Neural crest cell (in vitro differentiated cells): Measurements from ENCODE around the gene SNTN. TPM values are rescaled to one million over a fixed set of nuclear protein-coding genes. Genes with fewer than 3 reads are reported as not detected.
"Not testable (repeated sequence)": the region's sequence is repeated elsewhere in the genome, so short reads cannot be mapped to it uniquely, and the experiment has no call there.

ENCODE experiments used
- DNase-seq: peaks from one replicate; pipeline ENCODE4 v3.0.0; 2021; ENCODE audit warnings: low read depth, mixed read lengths, low spot score
- H3K27ac Mint-ChIP-seq: one replicate; pipeline ENCODE4 v1.8.0; 2021; ENCODE audit warnings: mild to moderate bottlenecking, mixed read lengths; ENCODE audit not compliant: unreplicated experiment
- H3K27me3 Mint-ChIP-seq: 2 replicates; pipeline ENCODE4 v1.8.0; 2021; ENCODE audit warnings: low read depth, mild to moderate bottlenecking, mixed read lengths
- H3K36me3 Mint-ChIP-seq: 2 replicates; pipeline ENCODE4 v1.8.0; 2021; ENCODE audit warnings: low read depth, mild to moderate bottlenecking, mixed read lengths
- H3K4me1 Mint-ChIP-seq: 2 replicates; pipeline ENCODE4 v1.8.0; 2021; ENCODE audit warnings: mixed read lengths
- H3K4me3 Mint-ChIP-seq: one replicate; pipeline ENCODE4 v1.8.0; 2021; ENCODE audit warnings: mild to moderate bottlenecking, mixed read lengths
- H3K9me3 Mint-ChIP-seq: 2 replicates; pipeline ENCODE4 v1.8.0; 2021; ENCODE audit warnings: mixed read lengths
- total RNA-seq: library from RNA; stranded (reverse); gene quantifications from 2 replicates; pipeline ENCODE4 v1.2.1, GENCODE V29; 2021
- TF ChIP-seq, protein P1 (sequence below): fragments of 200-600 bp; sonication (generic); conservative IDR thresholded peaks from 2 replicates; pipeline ENCODE4 v1.5.0; 2021; ENCODE audit warnings: antibody characterized with exemption, mild to moderate bottlenecking

Gene SNTN
- total RNA-seq, 1 donor from 2014 or later: not detected

DNA sequence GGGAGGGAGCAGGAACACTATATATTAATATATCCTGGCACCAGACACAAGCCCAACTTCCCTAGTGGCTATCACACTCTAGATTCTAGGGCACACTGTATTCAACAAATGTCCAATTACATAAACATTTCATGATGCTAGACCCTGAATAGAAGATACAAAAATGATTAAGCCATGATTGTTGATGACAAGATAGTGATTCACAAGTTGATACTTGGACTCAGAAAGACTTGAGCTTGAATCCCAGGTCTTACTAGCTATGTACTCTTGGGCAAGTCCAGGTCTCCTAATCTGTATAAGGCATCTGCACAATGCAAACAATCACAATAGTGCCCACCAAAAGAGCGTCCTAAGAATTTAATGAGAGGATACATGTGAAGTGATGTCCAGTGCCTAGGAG, 10.0 kb upstream of the SNTN start:
- no peak overlapping the region for H3K27ac Mint-ChIP-seq
- H3K27me3 Mint-ChIP-seq: peaks cover 6% of the 10 kb centered on the region
- TF ChIP-seq, protein P1, sequence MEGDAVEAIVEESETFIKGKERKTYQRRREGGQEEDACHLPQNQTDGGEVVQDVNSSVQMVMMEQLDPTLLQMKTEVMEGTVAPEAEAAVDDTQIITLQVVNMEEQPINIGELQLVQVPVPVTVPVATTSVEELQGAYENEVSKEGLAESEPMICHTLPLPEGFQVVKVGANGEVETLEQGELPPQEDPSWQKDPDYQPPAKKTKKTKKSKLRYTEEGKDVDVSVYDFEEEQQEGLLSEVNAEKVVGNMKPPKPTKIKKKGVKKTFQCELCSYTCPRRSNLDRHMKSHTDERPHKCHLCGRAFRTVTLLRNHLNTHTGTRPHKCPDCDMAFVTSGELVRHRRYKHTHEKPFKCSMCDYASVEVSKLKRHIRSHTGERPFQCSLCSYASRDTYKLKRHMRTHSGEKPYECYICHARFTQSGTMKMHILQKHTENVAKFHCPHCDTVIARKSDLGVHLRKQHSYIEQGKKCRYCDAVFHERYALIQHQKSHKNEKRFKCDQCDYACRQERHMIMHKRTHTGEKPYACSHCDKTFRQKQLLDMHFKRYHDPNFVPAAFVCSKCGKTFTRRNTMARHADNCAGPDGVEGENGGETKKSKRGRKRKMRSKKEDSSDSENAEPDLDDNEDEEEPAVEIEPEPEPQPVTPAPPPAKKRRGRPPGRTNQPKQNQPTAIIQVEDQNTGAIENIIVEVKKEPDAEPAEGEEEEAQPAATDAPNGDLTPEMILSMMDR: no peak
- no peak for DNase-seq
- H3K9me3 Mint-ChIP-seq: no peaks in the 10 kb centered on the region
- peaks cover 2% of the 10 kb centered on the region for H3K36me3 Mint-ChIP-seq
- H3K4me3 Mint-ChIP-seq: no peak overlapping the region
- H3K4me1 Mint-ChIP-seq: peaks cover 5% of the 10 kb centered on the region

DNA sequence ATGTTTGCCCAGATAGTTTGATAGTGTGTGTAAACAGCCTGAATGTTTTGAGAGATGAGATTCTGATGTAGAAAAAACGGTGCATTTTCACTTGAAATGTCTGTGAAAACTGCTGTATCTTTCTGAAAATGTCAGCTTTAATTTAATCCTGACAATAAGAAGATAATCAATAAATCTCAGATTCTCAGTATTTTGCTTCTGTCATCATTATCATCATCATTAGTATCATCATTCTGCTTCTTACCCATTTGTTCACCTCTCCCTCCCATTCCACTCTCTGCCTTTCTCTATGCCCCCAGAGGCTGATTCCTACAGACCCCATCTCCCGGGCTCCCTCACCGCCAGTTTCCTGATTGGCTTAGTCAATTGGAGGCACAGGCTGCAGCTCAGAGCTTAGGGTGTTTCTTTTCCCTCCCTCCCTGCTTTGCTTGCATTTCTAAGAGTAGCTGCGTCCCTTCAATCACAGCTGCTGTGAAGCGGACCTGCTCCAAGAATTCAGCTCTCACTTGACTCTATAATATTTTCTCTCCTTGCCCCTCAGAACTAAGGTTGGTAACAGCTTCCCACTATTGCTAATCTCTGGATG, 8.2 kb upstream of the SNTN start:
- H3K9me3 Mint-ChIP-seq: no peaks in the 10 kb centered on the region
- TF ChIP-seq, protein P1: no peak
- peaks cover 6% of the 10 kb centered on the region for H3K27me3 Mint-ChIP-seq
- no peak overlapping the region for H3K4me3 Mint-ChIP-seq
- peaks cover 10% of the 10 kb centered on the region for H3K36me3 Mint-ChIP-seq
- no peak for DNase-seq
- peaks cover 5% of the 10 kb centered on the region for H3K4me1 Mint-ChIP-seq
- no peak overlapping the region for H3K27ac Mint-ChIP-seq

DNA sequence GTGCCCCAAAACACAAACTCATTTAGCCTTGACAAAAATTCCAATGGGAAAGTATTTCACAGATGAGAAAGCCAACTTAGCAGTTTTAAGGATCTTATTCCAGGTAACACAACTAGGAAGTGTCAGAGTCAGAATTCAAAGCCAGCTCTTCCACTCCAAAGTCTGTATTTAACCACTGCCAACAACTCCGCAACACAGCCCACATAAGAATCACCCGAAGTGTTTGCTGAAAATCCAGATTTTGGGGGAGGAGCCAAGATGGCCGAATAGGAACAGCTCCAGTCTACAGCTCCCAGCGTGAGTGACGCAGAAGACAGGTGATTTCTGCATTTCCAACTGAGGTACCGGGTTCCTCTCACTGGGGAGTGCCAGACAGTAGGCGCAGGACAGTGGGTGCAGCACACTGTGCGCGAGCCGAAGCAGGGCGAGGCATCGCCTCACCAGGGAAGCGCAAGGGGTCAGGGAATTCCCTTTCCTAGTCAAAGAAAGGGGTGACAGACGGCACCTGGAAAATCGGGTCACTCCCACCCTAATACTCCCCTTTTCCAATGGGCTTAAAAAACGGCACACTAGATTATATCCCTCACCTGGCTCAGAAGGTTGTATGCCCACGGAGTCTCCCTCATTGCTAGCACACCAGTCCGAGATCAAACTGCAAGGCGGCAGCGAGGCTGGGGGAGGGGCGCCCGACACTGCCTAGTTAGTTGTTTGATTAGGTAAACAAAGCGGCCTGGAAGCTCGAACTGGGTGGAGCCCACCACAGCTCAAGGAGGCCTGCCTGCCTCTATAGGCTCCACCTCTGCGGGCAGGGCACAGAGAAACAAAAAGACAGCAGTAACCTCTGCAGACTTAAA, 7.3 kb upstream of the SNTN start:
- not testable (repeated sequence) for H3K36me3 Mint-ChIP-seq, H3K9me3 Mint-ChIP-seq, H3K27ac Mint-ChIP-seq, H3K4me1 Mint-ChIP-seq, H3K27me3 Mint-ChIP-seq
- peak overlapping the region; percentile 92 for H3K4me3 Mint-ChIP-seq
- peak; percentile 13 for DNase-seq

DNA sequence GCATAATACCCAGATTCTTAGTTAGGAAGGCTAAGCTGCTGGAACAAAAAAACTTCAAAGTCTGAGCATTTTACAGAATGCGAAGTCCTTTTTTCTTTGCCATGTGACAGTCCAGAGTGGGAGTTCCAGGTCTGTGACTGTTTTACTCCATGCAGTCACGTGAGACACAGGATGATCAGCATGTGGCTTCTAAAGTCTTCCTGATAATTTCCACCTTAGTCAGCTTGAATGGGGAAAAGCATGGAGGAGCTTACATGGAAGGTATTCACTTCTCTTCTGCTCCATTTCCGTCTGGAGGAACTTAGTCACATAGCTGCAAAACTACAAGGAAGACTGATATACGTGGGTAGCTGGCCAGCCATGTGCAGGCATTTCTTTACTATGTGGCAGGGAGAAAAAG, 1.7 kb downstream of the SNTN start:
- TF ChIP-seq, protein P1: no peak
- Mint-ChIP-seq H3K36me3 (peaks cover 3% of the 10 kb centered on the region), H3K27me3 (no peaks in the 10 kb centered on the region), H3K27ac (no peak overlapping the region), H3K9me3 (no peaks in the 10 kb centered on the region), H3K4me3 (no peak overlapping the region), H3K4me1 (no peaks in the 10 kb centered on the region)
- no peak for DNase-seq

DNA sequence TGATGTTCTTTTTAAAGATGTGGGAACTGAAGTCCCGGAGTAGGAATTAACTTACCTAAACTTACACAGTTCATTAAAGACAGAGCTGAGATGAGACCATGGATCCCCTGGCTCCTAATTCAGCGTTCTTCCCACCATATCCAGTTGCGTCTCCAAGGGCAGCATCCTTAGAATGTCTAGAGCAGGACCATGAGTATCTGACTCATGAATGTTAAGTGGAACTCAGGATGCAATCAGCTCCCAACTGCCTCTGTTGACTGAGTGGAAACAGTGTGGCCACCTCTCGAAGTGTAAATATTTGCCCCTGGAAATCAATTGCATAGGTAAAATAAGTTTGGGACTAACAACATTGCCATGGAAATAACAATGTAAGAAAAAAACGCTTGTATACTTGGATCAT, 2.5 kb downstream of the SNTN start:
- Mint-ChIP-seq H3K4me1 (no peaks in the 10 kb centered on the region), H3K4me3 (no peak overlapping the region), H3K27me3 (no peaks in the 10 kb centered on the region), H3K36me3 (peaks cover 3% of the 10 kb centered on the region), H3K9me3 (no peaks in the 10 kb centered on the region), H3K27ac (no peak overlapping the region)
- no peak for DNase-seq
- TF ChIP-seq, protein P1: no peak

DNA sequence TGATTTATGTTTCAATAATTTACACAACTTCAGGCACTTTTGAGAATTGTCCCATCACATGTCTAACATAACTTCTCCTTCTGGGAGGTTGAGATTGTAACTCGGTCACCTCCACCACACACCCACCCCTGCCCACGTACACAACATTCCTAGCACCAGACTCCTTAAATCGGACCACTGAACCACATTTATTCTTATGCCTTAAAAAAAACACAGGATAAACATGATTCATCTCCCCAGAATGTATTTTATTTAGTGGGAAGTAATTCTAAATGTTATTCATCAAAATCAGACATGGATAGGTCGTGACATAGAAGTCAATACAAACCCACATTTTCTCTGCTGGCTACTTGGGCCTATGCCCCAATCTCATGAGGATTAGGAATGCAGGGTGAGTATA, 3.0 kb downstream of the SNTN start:
- H3K4me3 Mint-ChIP-seq: no peak overlapping the region
- no peaks in the 10 kb centered on the region for H3K9me3 Mint-ChIP-seq
- no peaks in the 10 kb centered on the region for H3K4me1 Mint-ChIP-seq
- peaks cover 3% of the 10 kb centered on the region for H3K36me3 Mint-ChIP-seq
- no peak for DNase-seq
- no peak overlapping the region for H3K27ac Mint-ChIP-seq
- TF ChIP-seq, protein P1: no peak
- H3K27me3 Mint-ChIP-seq: no peaks in the 10 kb centered on the region
